ENCODE results near the gene FAM221A.

The FAM221A gene

DNA sequence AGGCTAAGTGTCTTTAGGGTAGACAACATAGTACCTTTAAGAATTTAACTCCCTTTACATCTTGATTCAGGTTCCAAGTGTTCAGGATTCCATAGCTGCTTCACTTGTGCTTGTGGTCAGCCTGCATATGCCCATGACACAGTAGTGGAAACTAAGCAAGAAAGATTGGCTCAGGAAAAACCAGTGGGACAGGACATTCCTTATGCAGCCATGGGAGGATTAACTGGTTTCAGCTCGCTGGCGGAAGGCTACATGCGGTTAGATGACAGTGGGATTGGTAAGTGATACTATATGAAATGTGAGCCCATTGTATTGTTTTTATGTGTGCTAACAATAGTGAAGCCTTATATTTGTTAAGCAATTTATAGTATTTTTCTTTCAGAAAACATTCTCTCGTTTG is 11.3 kb downstream of the FAM221A start:
- no peaks in the 10 kb centered on the region for H3K4me1 ChIP-seq (ENCODE audit: low read depth, poor library complexity, severe bottlenecking)

DNA sequence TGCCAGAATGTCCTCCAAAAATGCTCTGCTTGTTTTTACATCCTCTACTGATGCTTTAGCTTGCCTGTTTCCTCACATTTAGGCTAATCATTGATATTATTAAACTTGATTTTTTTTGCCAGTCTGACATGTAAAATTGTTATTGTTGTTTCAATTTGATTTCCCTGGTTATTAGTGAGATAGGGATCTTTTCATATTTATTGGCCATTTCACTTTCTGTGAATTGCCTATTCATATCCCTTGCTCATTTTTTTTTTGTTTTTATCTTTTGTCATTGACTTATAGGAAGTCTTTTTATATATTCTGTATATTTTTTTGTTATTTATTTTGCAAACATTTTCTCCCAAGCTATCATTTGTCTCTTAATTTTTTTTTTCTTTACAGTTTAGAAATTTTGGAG is 13.2 kb downstream of the FAM221A start:
- Histone ChIP-seq H2AFZ (ENCODE audit: low read depth) (no peak overlapping the region; the same call in 1 of the 2 replicates), H3K4me3 (IDR thresholded peaks at IDR 0.05; ENCODE audit: insufficient read depth, low read depth, low read length) (no peak overlapping the region), H4K20me1 (ENCODE audit: insufficient read depth) (no peaks in the 10 kb centered on the region), H3K27me3 (ENCODE audit: insufficient read depth, low read depth) (no peaks in the 10 kb centered on the region), H3K4me1 (ENCODE audit: low read depth, poor library complexity, severe bottlenecking) (no peaks in the 10 kb centered on the region), H3K79me2 (ENCODE audit: insufficient read depth, low read depth) (no peaks in the 10 kb centered on the region), H3K4me2 (no peak overlapping the region), H3K36me3 (ENCODE audit: insufficient read depth) (no peaks in the 10 kb centered on the region), H3K9ac (no peak overlapping the region), H3K27ac (no peak overlapping the region)
- no peak for TF ChIP-seq CTCF (conservative IDR thresholded peaks at IDR 0.05; ENCODE audit: low read depth, low read length)

More for the DNA sequence above, 11.3 kb downstream of the FAM221A start:
- H4K20me1 ChIP-seq (ENCODE audit: insufficient read depth), result no peaks in the 10 kb centered on the region
- H3K27me3 ChIP-seq (ENCODE audit: insufficient read depth, low read depth), result no peaks in the 10 kb centered on the region
- H3K79me2 ChIP-seq (ENCODE audit: insufficient read depth, low read depth), result no peaks in the 10 kb centered on the region
- no peak overlapping the region for H3K27ac ChIP-seq
- no peak overlapping the region for H3K4me2 ChIP-seq
- no peak overlapping the region for H2AFZ ChIP-seq (ENCODE audit: low read depth)
- H3K4me3 ChIP-seq (IDR thresholded peaks at IDR 0.05; ENCODE audit: insufficient read depth, low read depth, low read length), result no peak overlapping the region
- H3K36me3 ChIP-seq (ENCODE audit: insufficient read depth), result no peaks in the 10 kb centered on the region
- no peak for TF ChIP-seq CTCF (conservative IDR thresholded peaks at IDR 0.05; ENCODE audit: low read depth, low read length)
- H3K9ac ChIP-seq, result no peak overlapping the region

DNA sequence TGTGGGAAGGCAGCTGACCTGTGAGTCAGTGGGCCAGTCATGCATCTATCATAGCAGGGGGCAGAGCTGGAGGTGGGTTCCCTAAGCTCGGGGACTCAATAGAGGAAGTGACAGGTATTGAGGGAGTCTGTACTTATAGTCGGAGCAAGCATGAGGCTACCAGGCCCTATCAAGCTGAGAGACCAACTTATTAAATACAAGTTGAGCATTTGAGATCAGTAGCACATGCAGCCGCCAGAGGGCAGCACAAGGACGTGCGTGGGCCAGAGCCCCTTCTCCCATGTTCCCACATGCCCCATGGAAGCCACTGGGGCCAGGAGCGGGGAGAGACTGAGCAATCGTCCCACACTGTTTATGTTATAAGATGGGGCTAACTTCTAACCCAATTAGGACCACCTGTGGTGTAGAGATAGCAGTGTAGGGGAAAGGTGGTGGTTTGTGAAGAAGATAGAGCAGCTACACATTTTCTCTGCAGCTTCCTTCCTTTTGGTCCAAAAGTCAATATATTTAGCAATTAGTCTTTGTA is 17.0 kb downstream of the FAM221A start:
- no peaks in the 10 kb centered on the region for H3K4me1 ChIP-seq (ENCODE audit: low read depth, poor library complexity, severe bottlenecking)
- no peak overlapping the region for H3K27ac ChIP-seq
- H3K36me3 ChIP-seq (ENCODE audit: insufficient read depth), result no peaks in the 10 kb centered on the region
- no peak overlapping the region for H3K4me3 ChIP-seq (IDR thresholded peaks at IDR 0.05; ENCODE audit: insufficient read depth, low read depth, low read length)
- no peak overlapping the region for H3K9ac ChIP-seq
- no peaks in the 10 kb centered on the region for H3K79me2 ChIP-seq (ENCODE audit: insufficient read depth, low read depth)
- H3K27me3 ChIP-seq (ENCODE audit: insufficient read depth, low read depth), result no peaks in the 10 kb centered on the region
- no peaks in the 10 kb centered on the region for H4K20me1 ChIP-seq (ENCODE audit: insufficient read depth)
- peak; percentile 96 for TF ChIP-seq CTCF (conservative IDR thresholded peaks at IDR 0.05; ENCODE audit: low read depth, low read length)
- H2AFZ ChIP-seq (ENCODE audit: low read depth), result peak overlapping the region; percentile 60
- H3K4me2 ChIP-seq, result no peak overlapping the region

DNA sequence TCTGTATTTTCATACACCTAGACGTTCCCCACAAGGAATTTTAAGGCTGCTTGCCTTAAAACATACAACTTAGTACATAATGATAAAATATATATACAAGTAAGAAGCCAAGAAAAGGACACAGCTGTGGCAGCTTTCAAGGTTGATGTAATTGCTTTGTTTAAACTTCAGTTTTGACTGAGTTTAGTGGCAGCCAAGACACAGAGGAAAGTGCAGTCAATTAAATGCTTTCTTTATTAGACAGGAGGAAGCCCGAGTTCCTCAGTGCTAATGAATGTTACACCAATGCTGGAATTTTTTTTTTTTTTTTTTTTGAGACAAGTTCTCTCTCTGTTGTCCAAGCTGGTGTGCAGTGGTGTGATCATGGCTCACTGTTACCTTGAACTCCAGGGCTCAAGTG is 18.8 kb downstream of the FAM221A start:
- no peaks in the 10 kb centered on the region for H4K20me1 ChIP-seq (ENCODE audit: insufficient read depth)
- H3K4me2 ChIP-seq, result no peak overlapping the region
- H3K79me2 ChIP-seq (ENCODE audit: insufficient read depth, low read depth), result no peaks in the 10 kb centered on the region
- no peaks in the 10 kb centered on the region for H3K36me3 ChIP-seq (ENCODE audit: insufficient read depth)
- H3K4me3 ChIP-seq (IDR thresholded peaks at IDR 0.05; ENCODE audit: insufficient read depth, low read depth, low read length), result no peak overlapping the region
- TF ChIP-seq CTCF (conservative IDR thresholded peaks at IDR 0.05; ENCODE audit: low read depth, low read length), result no peak
- H3K4me1 ChIP-seq (ENCODE audit: low read depth, poor library complexity, severe bottlenecking), result no peaks in the 10 kb centered on the region
- H2AFZ ChIP-seq (ENCODE audit: low read depth), result no peak overlapping the region
- no peak overlapping the region for H3K27ac ChIP-seq
- H3K9ac ChIP-seq, result no peak overlapping the region
- H3K27me3 ChIP-seq (ENCODE audit: insufficient read depth, low read depth), result no peaks in the 10 kb centered on the region
